Stomach (tissue), 9 donors: ENCODE data around the gene SIVA1. TPM values are rescaled to one million over a fixed set of nuclear protein-coding genes. Genes with fewer than 3 reads are reported as not detected.

Experiments
- DNase-seq, 2 donors: peaks; one replicate each; pipeline versions ENCODE4 v3.0.0 to v3.0.0-alpha.2; 2013 to 2019
- H3K27ac ChIP-seq, 5 donors: fragments of 200-600 bp in 4 of 5; sonication (generic) in 4 of 5; one replicate each; pipeline ENCODE4 v1.5.1; 2013 to 2019; ENCODE audit warnings: mild to moderate bottlenecking in 1 of 5, moderate library complexity in 1 of 5
- H3K27me3 ChIP-seq, 3 donors: fragments of 200-600 bp; sonication (generic); one replicate each; pipeline ENCODE4 v1.5.1; 2017 to 2019; ENCODE audit warnings: mixed run types in 1 of 3
- H3K36me3 ChIP-seq, 4 donors: fragments of 200-600 bp; sonication (generic); 1 replicate in 3 of 4; 2 replicates in 1 of 4; pipeline ENCODE4 v1.5.1; 2016 to 2019
- H3K4me1 ChIP-seq, 4 donors: fragments of 200-600 bp; sonication (generic); one replicate each; pipeline ENCODE4 v1.5.1; 2016 to 2019
- H3K4me3 ChIP-seq, 4 donors: fragments of 200-600 bp; sonication (generic) in 3 of 4; one replicate each; pipeline ENCODE4 v1.5.1; 2016 to 2019; ENCODE audit warnings: mild to moderate bottlenecking in 1 of 4
- H3K9me3 ChIP-seq, 4 donors: fragments of 200-600 bp; sonication (generic); one replicate each; pipeline ENCODE4 v1.5.1; 2016 to 2019
- CTCF ChIP-seq, 7 experiments: fragments of 450-650 bp in 4 of 7; fragments of 200-600 bp in 3 of 7; sonication (generic) in 3 of 7; IDR thresholded peaks; one replicate each; pipeline ENCODE4 v1.5.1; 2016 to 2019; ENCODE audit warnings: antibody characterized with exemption in 7 of 7, control low read depth in 2 of 7, mild to moderate bottlenecking in 1 of 7
- EP300 ChIP-seq: sonication (generic); formaldehyde crosslinking; IDR thresholded peaks from one replicate; pipeline ENCODE4 v1.6.1; 2017; ENCODE audit warnings: antibody characterized with exemption
- POLR2A ChIP-seq, 4 donors: fragments of 450-650 bp; IDR thresholded peaks; one replicate each; pipeline ENCODE4 v1.6.1; 2016; ENCODE audit warnings: antibody characterized with exemption in 4 of 4, control low read depth in 2 of 4, mild to moderate bottlenecking in 1 of 4, moderate library complexity in 1 of 4
- POLR2AphosphoS5 ChIP-seq, 3 donors: sonication (generic); formaldehyde crosslinking; IDR thresholded peaks; one replicate each; pipeline ENCODE4 v1.6.1; 2016; ENCODE audit warnings: antibody characterized with exemption in 3 of 3
- WGBS, 5 donors: extraction: QIAGEN DNeasy Blood & Tissue Kit in 3 of 5; methylation state at CpG; one replicate each; pipeline versions ENCODE4 v1.1.5 to v1.1.7; 2013 to 2018; 5-methylcytosine and 5-hydroxymethylcytosine counted together
- intact Hi-C: fragments of 100-400 bp; cut with DNase I; formaldehyde crosslinking; loops from one replicate; pipeline ENCODE4 v1.15.1; 2023; ENCODE audit warnings: low total_unique reads
- polyA plus RNA-seq, 3 donors: library from polyadenylated mRNA; stranded (reverse); fragments of 200-250 nt; gene quantifications; one replicate each; pipeline ENCODE4 v1.2.3, GENCODE V29; 2013
- total RNA-seq, 5 donors: library from RNA; depleted of rRNA; stranded (reverse); fragments of >200 nt; gene quantifications; one replicate each; pipeline versions ENCODE4 v1.1.0 to v1.2.3, GENCODE V29; 2014 to 2016
- donor health status: healthy with polysubstance abuse.
- donor health status: Bipolar disorder and iron deficiency.
- donor health status: healthy.

SIVA1 gene
- total and polyA plus RNA-seq, 8 donors = 73.3 to 366 (median 230) TPM

- no peak overlapping the region for H3K4me3 ChIP-seq
- H3K9me3 ChIP-seq = no peaks in the 10 kb centered on the region
- H3K36me3 ChIP-seq = no peaks in the 10 kb centered on the region
- DNase-seq = no peak
- TF ChIP-seq POLR2A (IDR thresholded peaks at IDR 0.05) (no peak), EP300 (no peak), CTCF (IDR thresholded peaks at IDR 0.05) (no peak), POLR2AphosphoS5 (IDR thresholded peaks at IDR 0.05) (no peak)
- H3K4me1 ChIP-seq = peaks cover 23 to 59% (median 46%) of the 10 kb centered on the region in 4 donors
- WGBS, 5 donors = 71 to 84% (median 74%) methylated on average over 5 of the region's 5 CpGs
- H3K27ac ChIP-seq = no peak overlapping the region
- intact Hi-C loops = no loop called here
- H3K27me3 ChIP-seq = no peaks in the 10 kb centered on the region
Observed at GRCh38 chr14:104730487-104730886, 22.5 kb upstream of the SIVA1 start.

GRCh38 chr14:104731320-104732294, 21.3 kb upstream of the SIVA1 start:
- peak overlapping the region; percentile 2 to 78 (median 68) for H3K27ac ChIP-seq
- H3K27me3 ChIP-seq = no peaks in the 10 kb centered on the region
- no peak overlapping the region for H3K4me3 ChIP-seq
- no peaks in the 10 kb centered on the region for H3K36me3 ChIP-seq
- no peak for DNase-seq
- peaks cover 34 to 59% (median 47%) of the 10 kb centered on the region in 4 donors for H3K4me1 ChIP-seq
- WGBS, 5 donors = 74 to 88% (median 86%) methylated on average over 12 to 18 of the region's 18 CpGs
- intact Hi-C loops = no loop called here
- TF ChIP-seq POLR2AphosphoS5 (IDR thresholded peaks at IDR 0.05) (no peak), EP300 (no peak), CTCF (IDR thresholded peaks at IDR 0.05) (no peak), POLR2A (IDR thresholded peaks at IDR 0.05) (no peak)
- H3K9me3 ChIP-seq = no peaks in the 10 kb centered on the region

- H3K9me3 ChIP-seq = no peaks in the 10 kb centered on the region
- H3K36me3 ChIP-seq = no peaks in the 10 kb centered on the region
- WGBS, 5 donors = 25 to 61% (median 38%) methylated on average over 10 to 14 of the region's 14 CpGs
- peak; percentile 82 to 93 for DNase-seq
- intact Hi-C loops = no loop called here
- peak overlapping the region; percentile 40 to 78 (median 68) for H3K27ac ChIP-seq
- no peak for TF ChIP-seq POLR2A (IDR thresholded peaks at IDR 0.05)
- peak; percentile 62 for TF ChIP-seq EP300
- TF ChIP-seq POLR2AphosphoS5 (IDR thresholded peaks at IDR 0.05) = peak; percentile 23 to 64 (median 57)
- no peaks in the 10 kb centered on the region for H3K27me3 ChIP-seq
- H3K4me1 ChIP-seq = peaks cover 39 to 62% (median 46%) of the 10 kb centered on the region in 4 donors
- H3K4me3 ChIP-seq = no peak overlapping the region
Observed at GRCh38 chr14:104732355-104732804, 20.6 kb upstream of the SIVA1 start.

GRCh38 chr14:104732931-104733681, 19.8 kb upstream of the SIVA1 start:
- no peak overlapping the region for H3K4me3 ChIP-seq
- H3K9me3 ChIP-seq = no peaks in the 10 kb centered on the region
- 63 to 87% (median 70%) methylated on average over 6 to 23 of the region's 23 CpGs for WGBS, 5 donors
- no peak for TF ChIP-seq POLR2AphosphoS5 (IDR thresholded peaks at IDR 0.05)
- TF ChIP-seq CTCF (IDR thresholded peaks at IDR 0.05) = no peak
- TF ChIP-seq POLR2A (IDR thresholded peaks at IDR 0.05) = no peak
- TF ChIP-seq EP300 = no peak
- H3K36me3 ChIP-seq = no peaks in the 10 kb centered on the region
- H3K27ac ChIP-seq = peak overlapping the region; percentile 40 to 78 (median 68)
- peak; percentile 46 to 60 for DNase-seq
- intact Hi-C loops = no loop called here
- no peaks in the 10 kb centered on the region for H3K27me3 ChIP-seq
- peaks cover 39 to 62% (median 46%) of the 10 kb centered on the region in 4 donors for H3K4me1 ChIP-seq
